Measurements from ENCODE around the gene FAXDC2.
"Not testable (repeated sequence)": the region's sequence is repeated elsewhere in the genome, so short reads cannot be mapped to it uniquely, and the experiment has no call there.

GRCh38 chr5:154822896-154823295 is 27.5 kb downstream of the FAXDC2 start:
- not testable (repeated sequence) for TF ChIP-seq ZHX1 (CRISPR knock-in tag; IDR thresholded peaks at IDR 0.05; ENCODE audit: low read depth); MYC (CRISPR knock-in tag; IDR thresholded peaks at IDR 0.05; ENCODE audit: borderline replicate concordance); ZNF609 (CRISPR knock-in tag; IDR thresholded peaks at IDR 0.05; ENCODE audit: borderline replicate concordance); STAT5B (CRISPR knock-in tag; IDR thresholded peaks at IDR 0.05); KDM4B (CRISPR knock-in tag; IDR thresholded peaks at IDR 0.05); MEF2D (CRISPR knock-in tag; IDR thresholded peaks at IDR 0.05); CHD2 (IDR thresholded peaks at IDR 0.05; ENCODE audit: low read depth, low read length)
- TF ChIP-seq, protein P1, sequence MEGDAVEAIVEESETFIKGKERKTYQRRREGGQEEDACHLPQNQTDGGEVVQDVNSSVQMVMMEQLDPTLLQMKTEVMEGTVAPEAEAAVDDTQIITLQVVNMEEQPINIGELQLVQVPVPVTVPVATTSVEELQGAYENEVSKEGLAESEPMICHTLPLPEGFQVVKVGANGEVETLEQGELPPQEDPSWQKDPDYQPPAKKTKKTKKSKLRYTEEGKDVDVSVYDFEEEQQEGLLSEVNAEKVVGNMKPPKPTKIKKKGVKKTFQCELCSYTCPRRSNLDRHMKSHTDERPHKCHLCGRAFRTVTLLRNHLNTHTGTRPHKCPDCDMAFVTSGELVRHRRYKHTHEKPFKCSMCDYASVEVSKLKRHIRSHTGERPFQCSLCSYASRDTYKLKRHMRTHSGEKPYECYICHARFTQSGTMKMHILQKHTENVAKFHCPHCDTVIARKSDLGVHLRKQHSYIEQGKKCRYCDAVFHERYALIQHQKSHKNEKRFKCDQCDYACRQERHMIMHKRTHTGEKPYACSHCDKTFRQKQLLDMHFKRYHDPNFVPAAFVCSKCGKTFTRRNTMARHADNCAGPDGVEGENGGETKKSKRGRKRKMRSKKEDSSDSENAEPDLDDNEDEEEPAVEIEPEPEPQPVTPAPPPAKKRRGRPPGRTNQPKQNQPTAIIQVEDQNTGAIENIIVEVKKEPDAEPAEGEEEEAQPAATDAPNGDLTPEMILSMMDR (CRISPR knock-in tag; IDR thresholded peaks at IDR 0.05) = not testable (repeated sequence)

Measured in HepG2 (cell line).